Testis (tissue), 2 donors: ENCODE measurements around the gene GTF3C5.

Experiments
- POLR2A ChIP-seq: fragments of 450-650 bp; IDR thresholded peaks from one replicate; pipeline ENCODE4 v1.6.1; 2017; ENCODE audit warnings: antibody characterized with exemption, mild to moderate bottlenecking, moderate library complexity
- TF ChIP-seq, protein P1 (sequence below), 3 experiments: fragments of 450-650 bp in 2 of 3; fragments of 200-600 bp in 1 of 3; sonication (generic) in 1 of 3; IDR thresholded peaks; one replicate each; pipeline ENCODE4 v1.5.1; 2016 to 2019; ENCODE audit warnings: antibody characterized with exemption in 3 of 3, mild to moderate bottlenecking in 2 of 3, moderate library complexity in 1 of 3

DNA sequence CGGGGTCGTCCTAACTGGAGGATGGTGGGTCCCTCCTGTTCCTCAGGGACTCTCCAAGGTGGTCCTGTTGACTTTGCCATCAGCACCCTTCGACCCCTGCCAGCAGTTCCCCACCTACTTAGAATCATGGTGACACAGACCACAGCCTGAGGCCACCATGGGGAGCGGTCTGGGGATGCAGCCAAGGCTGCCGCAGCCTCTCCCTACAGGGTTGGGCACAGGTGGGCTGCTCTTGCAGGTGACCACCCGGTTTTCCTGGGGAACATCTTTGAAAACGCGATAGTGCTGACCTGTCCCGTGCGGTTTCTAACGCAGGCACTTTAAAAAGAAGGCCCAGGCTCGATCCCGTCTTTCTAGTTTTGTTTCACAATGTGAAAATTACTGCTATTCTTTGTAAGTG is 18.2 kb downstream of the GTF3C5 start:
- no peak for TF ChIP-seq POLR2A
- TF ChIP-seq, protein P1, sequence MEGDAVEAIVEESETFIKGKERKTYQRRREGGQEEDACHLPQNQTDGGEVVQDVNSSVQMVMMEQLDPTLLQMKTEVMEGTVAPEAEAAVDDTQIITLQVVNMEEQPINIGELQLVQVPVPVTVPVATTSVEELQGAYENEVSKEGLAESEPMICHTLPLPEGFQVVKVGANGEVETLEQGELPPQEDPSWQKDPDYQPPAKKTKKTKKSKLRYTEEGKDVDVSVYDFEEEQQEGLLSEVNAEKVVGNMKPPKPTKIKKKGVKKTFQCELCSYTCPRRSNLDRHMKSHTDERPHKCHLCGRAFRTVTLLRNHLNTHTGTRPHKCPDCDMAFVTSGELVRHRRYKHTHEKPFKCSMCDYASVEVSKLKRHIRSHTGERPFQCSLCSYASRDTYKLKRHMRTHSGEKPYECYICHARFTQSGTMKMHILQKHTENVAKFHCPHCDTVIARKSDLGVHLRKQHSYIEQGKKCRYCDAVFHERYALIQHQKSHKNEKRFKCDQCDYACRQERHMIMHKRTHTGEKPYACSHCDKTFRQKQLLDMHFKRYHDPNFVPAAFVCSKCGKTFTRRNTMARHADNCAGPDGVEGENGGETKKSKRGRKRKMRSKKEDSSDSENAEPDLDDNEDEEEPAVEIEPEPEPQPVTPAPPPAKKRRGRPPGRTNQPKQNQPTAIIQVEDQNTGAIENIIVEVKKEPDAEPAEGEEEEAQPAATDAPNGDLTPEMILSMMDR (IDR thresholded peaks at IDR 0.05) = no peak
